Ascending aorta (tissue), 2 donors: ENCODE results near the gene NOL8. TPM values are rescaled to one million over a fixed set of nuclear protein-coding genes. Genes with fewer than 3 reads are reported as not detected.

Source experiments
- DNase-seq, 2 donors: peaks; one replicate each; pipeline ENCODE4 v3.0.0-alpha.2; 2019; ENCODE audit warnings: low spot score in 2 of 2
- H3K27ac ChIP-seq, 2 donors: fragments of 200-600 bp; sonication (generic); one replicate each; pipeline ENCODE4 v1.5.1; 2016 to 2017; ENCODE audit warnings: mild to moderate bottlenecking in 1 of 2
- H3K27me3 ChIP-seq: fragments of 200-600 bp; sonication (generic); one replicate; pipeline ENCODE4 v1.5.1; 2017
- H3K36me3 ChIP-seq, 2 donors: fragments of 200-600 bp; sonication (generic); one replicate each; pipeline ENCODE4 v1.5.1; 2016
- H3K4me1 ChIP-seq, 2 donors: fragments of 200-600 bp; sonication (generic); one replicate each; pipeline ENCODE4 v1.5.1; 2016 to 2017; ENCODE audit warnings: mild to moderate bottlenecking in 1 of 2
- H3K4me3 ChIP-seq, 2 donors: fragments of 200-600 bp; sonication (generic); one replicate each; pipeline ENCODE4 v1.5.1; 2016 to 2017; ENCODE audit warnings: mild to moderate bottlenecking in 1 of 2
- H3K9me3 ChIP-seq, 2 donors: fragments of 200-600 bp; sonication (generic); one replicate each; pipeline ENCODE4 v1.5.1; 2016
- intact Hi-C: fragments of 100-400 bp; cut with DNase I; formaldehyde crosslinking; loops from one replicate; pipeline ENCODE4 v1.15.1; 2023
- total RNA-seq: library from RNA; depleted of rRNA; stranded (reverse); fragments of >200 nt; gene quantifications from one replicate; pipeline ENCODE4 v1.1.0, GENCODE V29; 2016
- TF ChIP-seq, protein P1 (sequence below), 3 experiments: fragments of 200-600 bp in 2 of 3; fragments of 450-650 bp in 1 of 3; sonication (generic) in 2 of 3; IDR thresholded peaks; one replicate each; pipeline ENCODE4 v1.5.1; 2016 to 2019; ENCODE audit warnings: antibody characterized with exemption in 3 of 3, mild to moderate bottlenecking in 1 of 3, moderate library complexity in 1 of 3

The NOL8 gene
- total RNA-seq, 1 donor from 2014 or later: 11.5 TPM

DNA sequence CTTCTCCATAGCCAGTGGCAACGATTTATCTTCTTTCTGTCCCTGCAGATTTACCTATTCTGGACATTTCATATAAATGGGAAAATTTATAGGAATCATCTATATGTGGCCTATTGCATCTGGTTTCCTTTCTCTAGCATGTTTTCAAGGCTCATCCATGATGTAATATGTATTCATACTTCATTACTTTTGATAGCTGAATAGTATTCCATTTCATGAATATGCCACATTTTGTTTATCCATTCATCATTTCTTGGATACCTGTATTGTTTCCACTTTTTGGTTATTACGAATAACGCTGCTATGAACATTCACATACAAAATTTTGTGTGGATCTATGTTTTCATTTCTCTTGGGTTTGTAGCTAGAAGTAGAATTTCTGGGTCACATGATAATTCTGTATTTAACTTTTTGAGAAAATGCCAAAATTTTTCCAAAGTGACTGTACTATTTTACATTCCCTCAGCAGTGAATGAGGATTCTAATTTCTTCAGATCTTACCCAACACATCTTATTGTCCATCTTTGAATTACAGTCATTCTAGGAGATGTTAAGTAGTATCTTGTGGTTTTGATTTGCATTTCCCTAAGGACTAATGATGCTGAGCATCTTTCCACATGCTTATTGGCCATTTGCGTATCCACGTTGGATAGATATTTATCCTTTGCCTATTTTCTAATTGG, 35.3 kb downstream of the NOL8 start:
- TF ChIP-seq, protein P1, sequence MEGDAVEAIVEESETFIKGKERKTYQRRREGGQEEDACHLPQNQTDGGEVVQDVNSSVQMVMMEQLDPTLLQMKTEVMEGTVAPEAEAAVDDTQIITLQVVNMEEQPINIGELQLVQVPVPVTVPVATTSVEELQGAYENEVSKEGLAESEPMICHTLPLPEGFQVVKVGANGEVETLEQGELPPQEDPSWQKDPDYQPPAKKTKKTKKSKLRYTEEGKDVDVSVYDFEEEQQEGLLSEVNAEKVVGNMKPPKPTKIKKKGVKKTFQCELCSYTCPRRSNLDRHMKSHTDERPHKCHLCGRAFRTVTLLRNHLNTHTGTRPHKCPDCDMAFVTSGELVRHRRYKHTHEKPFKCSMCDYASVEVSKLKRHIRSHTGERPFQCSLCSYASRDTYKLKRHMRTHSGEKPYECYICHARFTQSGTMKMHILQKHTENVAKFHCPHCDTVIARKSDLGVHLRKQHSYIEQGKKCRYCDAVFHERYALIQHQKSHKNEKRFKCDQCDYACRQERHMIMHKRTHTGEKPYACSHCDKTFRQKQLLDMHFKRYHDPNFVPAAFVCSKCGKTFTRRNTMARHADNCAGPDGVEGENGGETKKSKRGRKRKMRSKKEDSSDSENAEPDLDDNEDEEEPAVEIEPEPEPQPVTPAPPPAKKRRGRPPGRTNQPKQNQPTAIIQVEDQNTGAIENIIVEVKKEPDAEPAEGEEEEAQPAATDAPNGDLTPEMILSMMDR (IDR thresholded peaks at IDR 0.05): no peak
- intact Hi-C loops: loop anchor here (5.0 kb wide), 1 partner anchor 472 kb away; the partner anchor contains the start of gene BICD2

DNA sequence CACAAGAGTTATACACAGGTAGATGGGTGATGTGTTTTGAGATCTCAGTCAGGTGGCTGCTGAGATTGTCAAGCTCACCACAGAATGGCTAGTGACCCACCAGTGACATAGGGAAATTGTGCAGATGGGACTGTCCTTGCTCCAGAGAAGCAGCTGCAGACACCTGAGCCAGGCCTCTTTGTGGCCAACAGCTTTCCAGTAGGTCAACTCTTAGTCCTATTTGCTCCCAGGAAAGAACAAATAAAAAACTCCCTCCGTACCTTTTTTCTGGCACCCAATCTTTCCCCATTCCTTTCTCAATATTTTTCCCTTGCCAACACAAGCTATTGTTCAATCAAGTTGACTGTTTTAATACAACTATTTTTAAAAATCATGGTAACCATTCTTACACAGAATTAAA, 45.8 kb downstream of the NOL8 start:
- Histone ChIP-seq H3K36me3 (peaks cover 72 to 97% of the 10 kb centered on the region in 2 donors), H3K4me3 (no peak overlapping the region), H3K27ac (no peak overlapping the region), H3K27me3 (no peaks in the 10 kb centered on the region), H3K4me1 (no peaks in the 10 kb centered on the region), H3K9me3 (no peaks in the 10 kb centered on the region)
- no peak for DNase-seq
- intact Hi-C loops: no loop called here
- TF ChIP-seq, protein P1 (IDR thresholded peaks at IDR 0.05): no peak

More for the DNA sequence above, 35.3 kb downstream of the NOL8 start:
- Histone ChIP-seq H3K9me3 (no peaks in the 10 kb centered on the region), H3K27me3 (no peaks in the 10 kb centered on the region), H3K36me3 (peaks cover 9 to 26% of the 10 kb centered on the region in 2 donors), H3K4me3 (no peak overlapping the region), H3K4me1 (peaks cover 8 to 12% of the 10 kb centered on the region in 2 donors), H3K27ac (no peak overlapping the region)
- no peak for DNase-seq

GRCh38 chr9:92278110-92278509, 47.0 kb downstream of the NOL8 start:
- Histone ChIP-seq H3K4me3 (no peak overlapping the region), H3K36me3 (peaks cover 72 to 98% of the 10 kb centered on the region in 2 donors), H3K9me3 (no peaks in the 10 kb centered on the region), H3K27me3 (no peaks in the 10 kb centered on the region), H3K27ac (no peak overlapping the region), H3K4me1 (no peaks in the 10 kb centered on the region)
- DNase-seq: no peak
- TF ChIP-seq, protein P1 (IDR thresholded peaks at IDR 0.05): no peak
- intact Hi-C loops: no loop called here

DNA sequence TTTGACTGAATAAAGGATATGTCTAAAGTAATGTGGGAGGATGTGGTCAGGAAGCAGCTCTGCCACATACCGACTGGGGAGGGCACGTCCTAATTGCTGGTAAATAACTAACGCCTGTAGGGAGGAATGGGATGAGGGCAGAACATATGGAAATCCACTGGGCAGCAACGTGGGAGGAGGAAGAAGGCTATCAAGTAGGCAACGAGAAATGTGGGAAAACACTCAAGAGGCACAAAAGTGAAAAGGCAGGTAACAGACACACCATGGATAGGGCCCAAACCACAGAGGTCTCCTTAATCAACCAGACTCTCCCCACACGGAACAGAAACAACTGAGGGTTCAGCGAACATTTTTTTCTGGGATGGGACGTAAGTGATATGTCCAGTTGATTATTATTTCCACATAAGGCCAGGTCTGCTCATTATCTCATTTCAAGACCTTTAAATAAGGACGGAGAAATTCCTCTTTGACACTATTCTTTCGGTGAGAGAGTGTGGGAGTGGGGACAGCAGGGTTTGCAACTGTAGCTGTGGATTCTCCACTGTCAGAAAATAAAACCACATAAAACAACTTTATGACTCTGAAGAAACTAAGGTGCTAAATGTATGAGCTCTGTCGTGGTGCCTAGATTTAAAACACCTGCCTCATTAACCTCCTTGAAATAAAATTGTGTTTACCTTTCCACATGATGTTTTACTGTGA, 48.7 kb downstream of the NOL8 start:
- DNase-seq: no peak
- peaks cover 79 to 99% of the 10 kb centered on the region in 2 donors for H3K36me3 ChIP-seq

GRCh38 chr9:92275541-92275940, 49.6 kb downstream of the NOL8 start:
- TF ChIP-seq, protein P1 (IDR thresholded peaks at IDR 0.05): no peak
- H3K4me1 ChIP-seq: no peaks in the 10 kb centered on the region
- no peak overlapping the region for H3K4me3 ChIP-seq
- H3K36me3 ChIP-seq: peaks cover 85 to 99% of the 10 kb centered on the region in 2 donors
- intact Hi-C loops: no loop called here
- no peaks in the 10 kb centered on the region for H3K27me3 ChIP-seq
- DNase-seq: no peak
- no peaks in the 10 kb centered on the region for H3K9me3 ChIP-seq
- no peak overlapping the region for H3K27ac ChIP-seq

More for the DNA sequence above, 48.7 kb downstream of the NOL8 start:
- TF ChIP-seq, protein P1 (IDR thresholded peaks at IDR 0.05): no peak
- Histone ChIP-seq H3K27me3 (no peaks in the 10 kb centered on the region), H3K4me3 (no peak overlapping the region), H3K4me1 (no peaks in the 10 kb centered on the region), H3K27ac (no peak overlapping the region), H3K9me3 (no peaks in the 10 kb centered on the region)
- intact Hi-C loops: no loop called here
